Stimulated activated CD4-positive, alpha-beta T cell treated with anti-CD3 and anti-CD28 coated beads, Interleukin-4, amount 100 ng/mL, for 4 hours (primary cell): ENCODE measurements around the gene NKAIN4.
A peak's percentile ranks its signal among the peaks of the same experiment; 100 is the strongest.
"Not testable (repeated sequence)": the region's sequence is repeated elsewhere in the genome, so short reads cannot be mapped to it uniquely, and the experiment has no call there.

Experiments
- DNase-seq, 2 experiments: peaks; one replicate each; pipeline ENCODE4 v3.0.0-alpha.2; 2020

The NKAIN4 gene

DNA sequence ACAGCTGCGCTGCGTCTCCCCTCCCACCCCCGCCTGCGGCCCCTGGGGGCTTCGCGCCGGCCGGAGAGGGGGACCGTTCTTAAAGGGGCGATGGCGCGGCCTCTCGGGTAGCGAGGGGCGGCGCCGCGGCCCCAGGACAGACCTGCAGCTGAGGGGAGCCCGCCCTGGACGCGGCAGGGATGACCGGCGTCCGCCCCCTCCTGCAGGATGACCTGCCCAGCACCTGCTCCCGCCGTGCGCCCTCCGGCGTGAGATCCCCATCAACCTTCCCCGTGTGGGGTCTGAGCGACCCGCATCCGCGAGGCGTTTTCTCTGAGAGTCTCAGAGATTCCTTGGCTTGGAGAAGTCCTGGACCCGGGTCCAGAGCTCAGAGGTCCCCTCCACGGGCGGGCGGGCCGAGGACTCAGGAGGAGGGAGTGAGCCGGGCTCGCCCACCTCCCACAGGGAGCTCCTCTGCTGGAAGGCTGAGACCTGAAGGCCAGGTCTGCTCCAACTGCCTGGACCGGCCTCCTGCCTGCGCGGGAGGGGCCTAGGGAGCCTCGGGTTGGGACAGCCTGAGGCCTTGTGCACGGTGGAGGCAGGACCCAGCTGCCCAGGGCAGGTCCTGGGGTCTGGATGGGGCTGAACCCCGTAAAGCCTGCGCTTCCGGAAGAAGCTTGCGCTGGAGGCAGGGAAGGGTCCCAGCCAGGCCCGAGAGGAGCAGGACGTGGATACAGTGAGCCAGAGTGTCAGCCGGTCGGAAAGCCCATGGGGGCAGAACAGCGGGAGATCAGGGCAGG lies 532 bp upstream of the NKAIN4 start:
- DNase-seq: no peak

DNA sequence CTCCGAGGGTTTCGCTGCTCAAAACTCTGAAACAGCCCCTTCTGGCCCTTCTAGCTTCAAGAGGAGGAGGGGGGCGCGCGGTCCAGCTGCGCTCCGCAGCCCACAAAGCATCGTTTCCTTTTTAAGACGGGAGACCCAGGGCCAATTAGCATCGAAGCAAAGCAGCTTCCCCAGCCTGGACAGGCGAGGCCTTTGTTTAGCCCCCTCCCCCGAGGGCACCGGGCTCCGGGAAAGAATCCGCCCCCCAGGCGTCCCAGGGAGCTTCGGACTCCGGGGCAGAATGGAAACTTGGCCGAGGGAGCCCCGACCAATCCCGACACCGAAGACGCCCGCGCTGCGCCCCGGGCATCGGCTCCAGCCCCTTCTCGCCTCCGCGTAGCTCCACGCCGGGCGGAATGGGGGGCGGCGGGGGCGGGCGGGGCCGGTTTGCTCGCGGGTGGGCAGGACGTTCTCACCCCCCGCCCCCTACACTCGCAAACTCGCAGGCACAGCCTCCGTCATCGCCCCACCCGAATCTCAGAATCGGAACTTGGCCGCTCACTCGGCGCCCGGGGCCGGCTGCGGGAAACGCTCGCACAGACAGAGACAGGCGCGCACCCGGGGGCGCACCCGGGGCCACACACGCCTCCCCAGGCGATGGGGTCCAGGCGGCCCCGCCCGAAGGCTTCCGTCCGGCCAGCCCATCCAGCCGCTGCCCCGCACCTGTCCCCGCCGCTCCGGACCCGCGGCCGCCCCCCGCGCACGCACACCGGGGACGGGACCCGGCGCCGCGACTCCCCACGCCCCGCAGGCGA lies 628 bp downstream of the NKAIN4 start:
- peak; percentile 8 to 17 for DNase-seq

DNA sequence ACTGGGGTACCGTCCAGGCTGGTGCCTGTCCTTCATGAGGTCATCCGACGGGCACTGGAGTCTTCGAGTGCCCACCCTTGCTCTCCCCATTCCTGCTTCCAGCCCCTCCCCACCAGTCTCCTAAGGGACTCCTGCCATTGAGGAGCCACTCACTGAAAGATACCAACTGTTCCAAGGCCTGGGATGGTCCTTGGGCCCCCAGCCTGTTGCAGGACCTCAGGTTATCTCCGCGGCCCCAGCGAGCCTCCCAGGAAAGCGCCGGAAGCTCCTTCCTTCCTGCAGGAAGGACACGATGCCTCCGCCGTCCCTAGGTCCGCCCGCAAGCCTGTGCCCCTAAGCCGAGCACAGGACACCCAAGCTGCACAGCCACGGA lies 1.2 kb downstream of the NKAIN4 start:
- no peak for DNase-seq

DNA sequence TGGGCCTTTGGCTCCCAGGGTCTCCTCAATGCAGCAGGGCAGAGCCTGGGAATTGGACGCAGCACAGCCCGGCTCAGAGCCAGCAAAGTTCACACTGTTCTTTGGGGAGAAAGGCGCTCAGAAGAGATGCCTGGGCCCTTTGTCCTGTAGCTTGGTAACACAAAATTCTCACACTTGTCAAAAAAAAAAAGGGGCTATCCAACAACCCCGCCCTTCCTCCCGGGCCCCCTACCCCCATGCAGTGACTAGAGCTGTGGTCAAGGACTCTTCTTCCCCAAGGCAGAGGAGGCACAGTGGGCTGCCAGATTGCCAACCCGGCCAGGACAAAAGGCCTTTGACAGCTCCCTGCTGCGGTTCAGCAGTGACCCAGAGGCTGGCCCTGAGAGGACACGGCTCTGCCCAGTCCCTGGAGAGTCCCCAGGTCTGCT lies 2.0 kb downstream of the NKAIN4 start:
- DNase-seq: no peak

DNA sequence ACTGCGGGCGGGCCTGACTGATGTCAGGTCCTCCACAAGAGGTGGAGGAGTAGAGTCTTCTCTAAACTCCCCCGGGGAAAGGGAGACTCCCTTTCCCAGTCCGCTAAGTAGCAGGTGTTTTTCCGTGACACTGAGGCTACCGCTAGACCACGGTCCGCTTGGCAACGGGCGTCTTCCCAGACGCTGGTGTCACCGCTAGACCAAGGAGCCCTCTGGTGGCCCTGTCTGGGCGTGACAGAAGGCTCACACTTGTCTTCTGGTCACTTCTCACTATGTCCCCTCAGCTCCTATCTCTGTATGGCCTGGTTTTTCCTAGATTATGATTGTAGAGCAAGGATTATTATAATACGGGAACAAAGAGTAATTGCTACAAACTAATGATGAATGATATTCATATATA lies 2.9 kb downstream of the NKAIN4 start:
- not testable (repeated sequence) for DNase-seq

DNA sequence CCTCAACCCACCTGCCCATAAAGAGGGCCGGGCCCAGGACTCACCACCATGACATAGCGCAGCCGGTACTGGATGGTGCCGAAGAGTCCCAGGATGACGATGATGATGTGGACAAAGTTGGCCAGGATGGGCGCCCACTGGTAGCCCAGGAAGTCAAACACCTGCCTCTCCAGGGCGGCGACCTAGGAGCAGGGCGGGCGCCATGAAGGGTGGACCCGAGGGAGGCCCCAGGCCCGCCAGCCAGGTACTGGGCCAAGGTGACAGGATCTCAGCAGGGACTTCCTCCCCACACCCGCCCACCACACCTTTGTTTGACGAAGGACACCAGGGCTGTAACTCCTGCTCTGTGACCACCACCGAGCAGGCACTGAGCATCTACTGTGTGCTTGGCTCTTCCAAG lies 4.4 kb downstream of the NKAIN4 start:
- no peak for DNase-seq

DNA sequence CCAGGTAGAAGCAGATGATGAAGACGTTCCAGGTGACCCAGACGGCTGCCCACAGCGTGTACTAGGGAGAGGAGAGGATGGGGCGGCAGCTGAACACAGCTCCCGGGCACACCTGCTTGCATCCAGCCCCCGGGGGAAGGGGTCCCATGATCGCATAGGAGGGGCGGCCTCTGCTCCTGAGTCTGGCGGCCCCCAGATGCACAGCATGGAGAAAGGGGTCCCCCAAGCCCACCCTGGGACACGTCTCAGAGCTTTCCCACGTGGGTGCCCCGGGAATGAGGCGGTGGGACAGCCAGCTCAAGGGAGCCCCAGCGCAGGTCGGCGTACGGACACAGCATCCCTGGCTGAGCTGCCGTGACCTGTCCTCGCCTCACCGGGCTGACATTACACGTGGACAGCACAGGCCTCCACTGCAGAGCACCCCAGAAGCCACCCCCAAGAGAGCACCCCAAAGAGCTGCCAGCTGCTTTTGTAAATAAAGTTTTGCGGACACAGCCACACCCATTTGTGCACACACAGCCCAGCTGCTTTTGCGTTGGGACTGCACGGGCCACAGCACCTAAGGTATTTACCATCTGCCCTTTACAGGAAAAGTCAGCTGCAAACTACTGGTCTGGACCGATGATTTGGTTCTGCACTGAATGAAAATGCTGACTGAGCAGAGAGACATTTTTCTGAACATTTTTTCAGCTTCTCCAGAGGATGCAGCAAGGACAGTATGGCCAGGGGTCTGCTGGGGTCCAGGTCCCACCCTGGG lies 5.2 kb downstream of the NKAIN4 start:
- DNase-seq: no peak

DNA sequence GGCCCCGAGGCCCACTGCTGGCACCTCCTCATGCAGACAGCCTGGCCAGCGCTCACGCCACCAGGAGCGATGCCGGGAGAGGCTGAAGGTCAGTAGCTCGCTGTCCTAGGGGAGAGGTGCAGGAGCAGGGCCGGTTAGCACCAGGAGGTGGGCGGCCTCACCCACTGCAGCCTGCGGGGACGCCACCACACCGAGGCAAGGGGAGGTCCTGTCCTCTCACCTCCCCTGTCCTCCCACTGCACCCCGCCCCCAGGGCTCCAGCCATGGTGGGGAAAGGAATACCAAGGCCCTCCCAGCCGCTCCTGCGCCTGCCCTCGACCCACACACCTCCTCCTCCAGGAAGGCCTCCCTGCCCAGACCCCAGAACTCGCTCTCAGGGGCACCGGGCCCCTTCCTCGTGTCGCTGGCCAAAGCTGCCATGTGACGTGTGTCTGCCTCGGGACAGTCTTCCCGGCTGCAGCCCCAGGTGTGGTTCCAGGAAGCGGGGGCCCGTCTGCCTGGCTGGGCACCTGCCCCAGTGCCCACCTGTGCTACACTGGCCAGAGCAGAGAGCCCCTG lies 6.5 kb downstream of the NKAIN4 start:
- DNase-seq: no peak

DNA sequence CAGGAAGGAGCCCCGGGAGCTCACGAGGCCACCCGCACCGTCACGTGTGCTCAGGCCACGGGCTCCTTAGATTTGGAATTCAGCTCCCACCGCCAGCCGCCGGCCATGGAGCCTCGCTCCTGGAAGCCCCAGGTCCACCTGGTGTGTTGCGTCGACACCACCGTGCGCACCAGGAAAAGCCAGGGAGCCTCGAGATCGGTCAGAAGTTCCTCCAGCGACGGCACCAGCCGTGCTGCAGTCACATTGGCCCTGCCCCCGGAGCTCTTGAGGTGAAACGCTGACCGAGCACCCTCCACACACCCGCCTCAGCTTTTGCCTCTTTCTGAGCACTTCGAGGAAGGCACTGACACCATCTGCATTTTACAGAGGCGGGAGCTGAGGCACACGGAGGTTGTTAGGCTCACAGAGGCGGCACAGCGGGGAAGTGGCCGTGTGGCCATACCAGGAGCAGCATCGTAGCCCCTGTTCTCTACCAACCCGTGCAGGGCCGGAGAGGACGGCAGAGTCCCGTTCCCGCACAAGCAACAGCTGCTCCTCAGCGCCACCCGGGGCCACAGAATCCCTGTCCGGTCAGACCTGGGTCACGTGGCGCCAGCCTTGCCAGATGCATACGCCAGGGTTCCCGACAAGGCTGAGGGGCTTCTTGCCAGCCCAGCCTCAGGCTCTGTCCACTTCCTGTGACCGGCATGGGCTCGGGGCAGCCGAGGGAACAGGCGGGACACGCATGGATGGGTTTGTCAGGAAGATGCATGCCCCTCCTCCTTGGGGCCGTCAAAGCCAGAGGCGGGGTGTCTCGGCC lies 7.6 kb downstream of the NKAIN4 start:
- no peak for DNase-seq

DNA sequence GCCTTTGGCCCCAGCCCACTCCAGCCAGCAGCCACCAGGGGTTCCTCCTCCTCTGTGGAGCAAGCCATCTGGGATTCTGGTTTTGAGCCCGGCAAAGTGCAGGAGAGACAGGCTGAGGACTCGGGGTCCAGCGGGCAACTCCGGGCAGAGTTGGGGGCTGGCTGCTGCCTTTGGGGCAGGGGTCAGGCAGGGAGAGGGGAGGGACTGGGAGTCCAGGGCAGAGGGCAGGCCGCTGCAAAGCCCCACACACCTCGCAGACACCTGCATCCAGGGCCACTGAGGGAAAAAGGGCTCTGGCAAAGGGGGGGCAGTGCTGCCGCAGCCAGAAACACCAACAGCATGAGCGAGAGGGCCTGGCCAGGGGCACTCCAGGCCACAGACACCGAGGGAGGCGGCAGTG lies 9.8 kb downstream of the NKAIN4 start:
- no peak for DNase-seq

DNA sequence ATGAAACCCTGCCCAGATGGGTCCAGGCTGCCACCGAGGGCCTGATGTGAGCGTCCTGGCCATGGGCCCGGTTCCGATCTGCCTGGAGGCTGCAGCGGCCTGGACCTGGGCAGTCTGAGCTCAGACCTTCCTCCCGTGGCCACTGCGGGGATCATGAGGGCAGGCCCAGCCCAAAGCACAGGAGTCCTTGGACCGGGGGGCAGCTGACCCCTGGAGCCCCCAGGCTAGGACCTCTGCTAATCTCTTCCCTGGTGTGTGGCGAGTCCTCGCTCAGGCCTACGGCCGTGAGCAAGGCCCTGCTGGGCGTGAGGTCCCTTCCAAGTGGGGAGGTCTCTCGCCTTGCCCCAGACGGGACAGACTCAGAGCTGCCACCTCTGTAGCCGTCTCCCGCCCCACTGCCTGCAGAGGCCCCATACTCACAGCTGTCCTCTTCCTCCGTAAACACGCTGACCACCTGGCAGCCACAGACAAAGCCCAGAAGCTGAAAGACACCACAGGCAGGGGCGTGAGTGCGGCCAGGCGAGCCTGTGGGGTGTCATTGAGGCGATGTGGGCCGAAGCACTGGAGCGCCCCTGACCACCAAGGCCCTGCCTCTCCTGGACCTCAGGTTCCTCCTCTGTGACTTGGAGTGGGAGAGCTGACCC lies 10.5 kb downstream of the NKAIN4 start:
- DNase-seq: no peak

DNA sequence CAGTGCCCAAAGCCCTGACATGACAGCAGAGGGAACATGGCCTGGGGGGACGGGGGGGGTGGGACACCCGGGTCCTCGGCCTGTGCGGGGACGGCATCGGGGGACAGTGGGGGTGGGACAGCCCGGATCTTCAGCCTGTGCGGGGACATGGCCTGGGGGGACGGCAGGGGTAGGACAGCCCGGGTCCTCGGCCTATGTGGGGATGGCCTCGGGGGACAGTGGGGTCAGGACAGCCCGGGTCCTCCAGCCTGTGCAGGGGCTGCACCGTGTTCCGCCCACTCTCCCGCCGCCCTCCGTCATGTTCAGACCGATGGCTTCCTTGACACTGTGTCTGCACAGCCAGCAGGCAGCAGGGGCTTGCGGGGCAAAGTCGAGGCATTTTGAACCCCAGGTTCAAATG lies 11.5 kb downstream of the NKAIN4 start:
- DNase-seq: no peak

GRCh38 chr20:63241272-63241671 lies 13.0 kb downstream of the NKAIN4 start:
- no peak for DNase-seq

GRCh38 chr20:63240004-63240403 lies 14.3 kb downstream of the NKAIN4 start:
- no peak for DNase-seq

- no peak for DNase-seq
Observed at GRCh38 chr20:63239431-63239830, 14.8 kb downstream of the NKAIN4 start.

DNA sequence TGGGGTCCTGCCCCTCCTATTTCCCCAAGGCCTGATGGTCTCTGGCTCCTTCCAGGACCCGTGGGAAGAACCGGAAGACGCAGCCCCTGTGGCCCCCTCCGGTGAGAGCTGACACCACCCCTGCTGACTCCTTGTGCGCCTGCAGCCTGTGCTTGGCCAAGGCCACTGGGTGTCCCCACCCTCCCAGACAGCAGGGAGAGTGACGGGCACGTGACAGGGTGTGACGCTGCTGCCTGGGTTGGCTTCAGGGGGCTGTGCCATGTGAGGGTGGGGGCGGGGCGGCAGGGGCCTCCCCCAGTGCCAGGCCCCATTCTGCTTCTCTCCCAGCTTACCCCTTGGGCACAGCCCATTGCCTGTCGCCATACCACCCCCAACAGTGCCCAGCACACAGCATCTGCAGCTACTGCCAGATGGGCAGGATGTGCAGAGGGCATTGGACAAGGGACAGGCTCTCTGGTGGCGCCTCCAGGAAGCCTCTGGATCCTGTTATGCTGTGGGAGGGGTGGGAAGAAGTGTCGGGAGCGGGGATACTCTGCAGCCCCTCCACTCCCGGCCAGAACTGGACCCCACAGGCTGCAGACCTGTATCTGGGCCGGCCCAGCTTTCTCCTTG lies 15.6 kb downstream of the NKAIN4 start:
- DNase-seq: no peak

DNA sequence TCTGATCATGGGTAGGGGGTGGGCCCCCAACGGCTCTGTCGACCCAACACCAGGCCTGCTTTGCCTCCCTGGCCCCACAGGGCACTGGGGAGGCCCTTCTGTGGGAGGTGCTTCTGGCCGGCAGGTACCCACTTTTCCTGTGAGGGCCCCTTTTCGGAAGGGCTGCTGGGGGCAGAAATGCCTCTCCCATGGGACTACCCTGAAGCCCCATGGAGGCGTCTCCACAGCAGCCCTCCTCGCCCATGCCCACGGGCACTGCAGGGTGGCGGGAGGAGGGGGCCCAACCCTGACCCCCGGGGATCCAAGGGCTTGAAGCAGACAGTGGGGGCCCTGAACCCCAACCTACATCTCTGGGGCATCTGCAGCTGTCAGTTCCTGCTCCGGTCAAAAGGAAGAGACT lies 16.2 kb downstream of the NKAIN4 start:
- DNase-seq: no peak

DNA sequence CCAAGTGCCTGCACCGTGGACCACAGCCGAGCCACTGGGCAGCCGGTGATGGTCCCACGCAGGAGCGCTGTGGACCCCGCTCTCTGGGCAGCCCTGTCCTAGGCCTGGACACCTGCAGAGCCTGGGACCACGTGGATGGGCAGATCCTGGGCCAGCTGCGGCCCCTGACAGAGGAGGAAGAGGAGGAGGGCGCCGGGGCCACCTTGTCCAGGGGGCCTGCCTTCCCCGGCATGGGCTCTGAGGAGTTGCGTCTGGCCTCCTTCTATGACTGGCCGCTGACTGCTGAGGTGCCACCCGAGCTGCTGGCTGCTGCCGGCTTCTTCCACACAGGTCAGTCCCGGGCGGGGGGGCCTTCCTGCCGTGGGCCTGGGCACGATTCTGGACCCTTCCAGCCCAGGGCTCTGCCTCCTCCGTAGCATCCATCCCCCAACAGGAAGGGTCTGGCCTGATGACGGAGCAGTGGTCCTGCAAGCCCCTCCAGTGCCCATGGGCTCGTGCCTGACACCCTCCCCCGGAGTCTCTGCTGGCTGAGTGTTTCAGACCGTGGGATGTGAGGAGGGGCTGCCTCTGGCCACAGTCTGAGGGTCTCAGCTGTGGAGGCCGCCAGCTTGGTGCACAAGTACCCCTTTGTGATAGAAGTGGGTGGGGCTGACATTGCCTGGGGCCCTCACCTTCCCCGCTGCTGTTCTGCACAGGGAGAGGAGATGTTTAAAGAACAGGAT lies 18.0 kb downstream of the NKAIN4 start:
- DNase-seq: no peak

GRCh38 chr20:63235399-63235983 lies 18.8 kb downstream of the NKAIN4 start, which contains the start of gene BIRC7:
BIRC7 (plus strand) TSS chr20:63235905; CDS start chr20:63236097, 192 bp downstream.
- DNase-seq: no peak

- DNase-seq: peak in 1 of 2 experiments; percentile 29
Observed at GRCh38 chr20:63234693-63235398, 19.4 kb downstream of the NKAIN4 start.
